Left colon (tissue), 2 donors: ENCODE results near the gene RAB43. TPM values are rescaled to one million over a fixed set of nuclear protein-coding genes. Genes with fewer than 3 reads are reported as not detected.
"Not testable (repeated sequence)": the region's sequence is repeated elsewhere in the genome, so short reads cannot be mapped to it uniquely, and the experiment has no call there.

Experiments used
- ATAC-seq: fragments of 200-7000 bp; cut with Tn5 transposase; one replicate; pipeline ENCODE4 v1.9.1; 2020; ENCODE audit warnings: mild to moderate bottlenecking, moderate library complexity
- DNase-seq, 2 donors: peaks; one replicate each; pipeline ENCODE4 v3.0.0-alpha.2; 2020
- intact Hi-C, 2 donors: fragments of 100-400 bp; cut with DNase I in 1 of 2; cut with micrococcal nuclease in 1 of 2; formaldehyde crosslinking; loops; one replicate each; pipeline versions ENCODE4 v1.11.2 to v1.14.0; 2022; cut with DNase I, micrococcal nuclease
- total RNA-seq, 2 donors: library from RNA; stranded (reverse); fragmentation: NEBNext Ultra II Directional; extraction: Animal tissue kit (Norgen Biotek cat#: 25700); gene quantifications; one replicate each; pipeline ENCODE4 v1.2.1, GENCODE V29; 2021
- donor health status: DM: no; HTN: no; CAD: no.
- donor health status: DM: yes; HTN: yes; CAD: no.

The RAB43 gene
- total RNA-seq, 2 donors from 2014 or later: 28.7 to 30.4 TPM

DNA sequence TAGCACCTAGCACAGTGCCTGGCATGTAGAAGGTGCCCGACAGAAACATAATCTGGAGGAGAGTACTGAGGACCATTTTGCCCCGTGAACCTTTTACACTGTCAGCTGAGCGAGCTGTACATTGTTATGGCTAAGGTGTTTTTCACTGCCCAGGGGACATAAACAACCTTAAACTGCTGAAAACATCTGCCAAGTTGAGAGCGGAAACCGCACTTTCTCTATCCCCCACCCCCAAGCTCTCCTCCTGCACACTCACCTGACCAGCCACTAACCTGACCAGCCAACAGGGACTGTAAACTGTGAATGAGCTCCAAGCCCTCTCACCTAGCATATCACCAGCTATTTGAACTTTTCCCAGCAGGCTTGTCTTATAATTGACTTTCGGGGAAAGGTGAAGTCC, 17.6 kb downstream of the RAB43 start:
- no peak for ATAC-seq
- DNase-seq: no peak
- intact Hi-C loops: no loop called here

- intact Hi-C loops: no loop called here
Measured at GRCh38 chr3:129103296-129103695, 18.3 kb downstream of the RAB43 start.

GRCh38 chr3:129101370-129102138, 20.1 kb downstream of the RAB43 start:
- ATAC-seq (no peak), DNase-seq (no peak)
- intact Hi-C loops: no loop called here

More at GRCh38 chr3:129103296-129103695, 18.3 kb downstream of the RAB43 start:
- ATAC-seq: no peak
- no peak for DNase-seq

GRCh38 chr3:129100274-129100673, 21.3 kb downstream of the RAB43 start:
- ATAC-seq (no peak), DNase-seq (no peak)
- intact Hi-C loops: no loop called here

- DNase-seq (no peak), ATAC-seq (no peak)
- intact Hi-C loops: no loop called here
Measured at GRCh38 chr3:129095285-129095684, 26.3 kb downstream of the RAB43 start.

- intact Hi-C loops, DNase-seq: not testable (repeated sequence)
- ATAC-seq: peak; percentile 11
Measured at GRCh38 chr3:129088312-129088711, 33.3 kb downstream of the RAB43 start.

DNA sequence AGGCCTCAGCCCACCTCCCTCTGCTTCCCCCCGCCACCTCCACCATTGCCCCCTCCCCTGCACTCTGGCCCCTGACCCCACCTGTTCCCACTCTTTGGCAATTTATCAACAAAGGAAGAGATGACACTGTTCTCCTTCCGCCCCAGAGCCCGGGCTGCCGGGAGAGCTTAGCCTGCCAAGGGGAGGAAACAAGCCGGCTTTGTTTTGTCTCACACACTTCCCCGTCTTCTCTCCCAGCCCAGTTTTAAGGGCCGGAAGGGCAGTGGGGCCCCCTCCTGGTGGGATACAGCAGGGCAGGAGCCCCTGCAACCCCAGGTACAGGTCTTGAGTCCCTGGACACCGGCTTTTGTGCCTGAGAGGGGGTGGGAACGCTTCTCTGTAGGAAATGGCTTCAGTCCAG, 33.7 kb downstream of the RAB43 start:
- DNase-seq (peak in 1 of 2 donors; percentile 35), ATAC-seq (peak; percentile 91)
- intact Hi-C loops: not testable (repeated sequence)

GRCh38 chr3:129087138-129087702, 34.4 kb downstream of the RAB43 start:
- peak in 1 of 2 donors; percentile 35 for DNase-seq
- ATAC-seq: peak; percentile 26
- intact Hi-C loops: no loop called here

- DNase-seq (no peak), ATAC-seq (no peak)
- intact Hi-C loops: no loop called here
Measured at GRCh38 chr3:129085818-129086217, 35.8 kb downstream of the RAB43 start.

DNA sequence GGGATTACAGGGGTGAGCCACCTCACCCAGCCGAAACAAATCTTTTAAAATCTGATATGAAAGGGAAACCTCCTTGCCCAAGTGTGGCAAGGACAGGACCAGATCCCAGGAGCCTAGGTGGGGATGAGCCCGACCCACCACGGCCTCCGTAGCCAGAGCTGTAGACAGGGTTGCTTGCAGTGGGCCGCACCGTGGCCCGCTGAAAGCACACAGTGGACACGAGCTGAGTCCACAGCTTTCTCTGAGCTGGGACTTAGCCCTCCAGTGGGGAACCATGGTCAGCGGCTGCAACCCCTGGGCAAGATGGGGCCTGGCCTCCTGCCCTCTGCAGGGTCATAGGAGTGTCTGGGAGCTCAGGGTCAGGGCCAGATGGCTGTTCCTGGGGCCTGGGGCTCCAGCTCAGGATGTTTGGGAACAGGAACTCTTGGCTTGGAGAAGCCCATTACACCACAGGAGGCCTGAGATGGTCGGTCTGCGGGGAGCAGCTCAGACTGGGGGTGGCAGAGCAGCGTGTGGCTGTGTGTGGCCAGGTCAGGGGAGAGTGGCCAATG, 36.4 kb downstream of the RAB43 start:
- ATAC-seq (no peak), DNase-seq (no peak)
- intact Hi-C loops: no loop called here

GRCh38 chr3:129084501-129084900, 37.1 kb downstream of the RAB43 start:
- ATAC-seq: no peak
- DNase-seq: no peak
- intact Hi-C loops: no loop called here

DNA sequence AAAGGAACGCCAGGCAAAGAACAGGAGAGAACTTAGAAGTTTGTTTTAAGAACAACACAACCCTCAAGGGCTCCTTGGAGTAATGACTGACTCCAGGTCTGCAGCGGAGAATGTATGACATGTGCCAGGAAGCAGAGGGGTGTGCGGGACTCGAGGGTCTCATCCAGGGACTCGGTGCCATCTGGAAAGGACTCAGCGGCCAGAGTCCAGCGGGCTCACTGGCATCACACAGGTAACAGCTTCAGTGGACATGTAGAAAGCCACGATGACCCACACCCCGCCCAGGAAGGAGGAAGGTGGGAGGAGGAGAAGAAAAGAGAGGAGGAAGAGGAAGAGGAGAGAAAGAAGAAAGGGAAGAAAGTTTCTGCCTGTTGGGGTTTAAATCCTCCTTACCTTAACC, 39.6 kb downstream of the RAB43 start:
- ATAC-seq (no peak), DNase-seq (no peak)
- intact Hi-C loops: no loop called here

DNA sequence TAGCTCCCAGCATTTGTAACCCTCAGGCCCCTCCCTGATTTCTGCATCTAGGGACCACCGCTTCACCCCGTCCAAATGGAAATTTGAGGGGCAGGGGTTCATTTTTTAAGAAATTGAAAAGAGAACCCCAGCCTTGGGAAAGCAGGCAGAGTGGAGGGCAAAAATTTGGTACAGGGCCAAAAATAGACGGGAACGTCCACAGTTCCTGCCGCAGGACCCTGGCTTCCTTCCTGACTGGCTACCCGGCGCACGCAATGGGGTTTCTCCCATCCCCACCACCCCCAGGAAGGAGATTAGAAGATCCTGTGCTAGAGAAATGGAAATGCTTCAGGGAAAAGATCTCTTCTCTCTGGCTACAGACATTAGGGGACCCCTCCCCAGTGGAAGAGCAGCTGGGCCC, 40.1 kb downstream of the RAB43 start:
- no peak for DNase-seq
- intact Hi-C loops: no loop called here
- ATAC-seq: no peak

DNA sequence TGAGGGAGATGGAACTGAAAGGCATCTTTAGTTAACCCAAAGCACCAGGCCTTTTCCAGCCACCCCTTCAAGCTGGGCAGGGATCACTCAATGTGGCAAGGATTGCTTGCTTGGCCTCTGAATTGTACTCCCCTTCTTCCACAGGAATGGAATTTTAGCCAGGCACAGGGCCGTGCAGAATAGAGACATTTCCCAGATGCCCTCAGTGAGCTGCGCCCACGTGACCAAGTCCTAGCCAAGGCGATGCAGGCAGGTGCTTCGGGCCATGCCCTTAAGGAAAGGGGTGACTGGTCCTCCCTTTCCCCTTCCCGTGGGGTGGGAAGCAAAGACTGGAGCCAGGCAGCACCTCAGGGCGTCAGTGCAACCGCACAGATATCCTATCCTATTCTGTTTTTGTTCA, 43.1 kb downstream of the RAB43 start:
- no peak for DNase-seq
- intact Hi-C loops: no loop called here
- ATAC-seq: no peak

GRCh38 chr3:129077222-129077621, 44.4 kb downstream of the RAB43 start:
- ATAC-seq: no peak
- DNase-seq: no peak
- intact Hi-C loops: no loop called here

DNA sequence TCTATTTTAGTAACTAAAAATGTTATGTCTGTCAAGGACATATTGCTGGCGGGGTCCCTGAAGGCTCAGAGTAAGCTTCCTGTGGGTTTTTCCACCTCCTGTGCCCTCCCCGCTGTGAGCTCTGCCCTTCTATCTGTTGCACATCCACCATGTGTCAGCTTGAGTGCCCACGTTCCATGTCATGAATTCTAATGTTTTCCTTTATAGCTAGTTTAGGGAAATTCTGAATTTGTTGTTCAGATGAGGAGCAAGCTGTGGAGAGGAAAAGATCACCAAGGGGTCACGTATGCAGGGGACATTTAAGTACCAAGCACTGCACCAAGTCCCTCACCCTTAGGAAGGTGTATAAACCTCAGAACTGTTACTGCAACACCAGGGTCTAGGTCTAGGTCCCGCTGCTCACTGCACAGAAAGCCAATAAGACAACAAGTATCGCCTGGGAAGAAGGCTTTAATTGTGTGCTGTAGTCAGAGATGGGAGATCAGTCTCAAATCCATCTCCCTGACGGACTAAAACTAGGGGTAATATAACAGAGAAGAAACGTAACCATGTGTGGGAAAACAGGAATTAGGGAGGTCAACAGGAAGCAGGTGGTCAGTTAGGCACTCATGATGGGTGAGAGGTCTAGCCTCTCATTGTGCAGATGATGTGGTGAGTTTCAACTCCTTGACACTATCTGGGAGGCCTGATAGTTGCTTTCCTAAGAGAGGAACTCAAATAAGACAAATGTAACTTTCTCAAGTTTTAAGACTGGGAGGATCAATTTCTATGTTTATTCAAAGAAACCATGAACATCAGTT, 51.3 kb downstream of the RAB43 start:
- intact Hi-C loops: no loop called here
- no peak for DNase-seq
- ATAC-seq: no peak

- intact Hi-C loops, ATAC-seq, DNase-seq: not testable (repeated sequence)
Measured at GRCh38 chr3:129069313-129070085, 52.1 kb downstream of the RAB43 start.

GRCh38 chr3:129068291-129068886, 53.2 kb downstream of the RAB43 start:
- no peak for ATAC-seq
- no peak for DNase-seq
- intact Hi-C loops: no loop called here
